K562 (cell line): Measurements from ENCODE around the gene GNAI3. TPM values are rescaled to one million over a fixed set of nuclear protein-coding genes. Genes with fewer than 3 reads are reported as not detected.

ENCODE experiments used
- E4F1 ChIP-seq: fragments of 250-450 bp; sonication (Bioruptor Pico); IDR thresholded peaks from 2 replicates; pipeline ENCODE4 v1.5.0; 2021; ENCODE audit warnings: mild to moderate bottlenecking, borderline replicate concordance
- ETV6 ChIP-seq, 3 experiments: fragments of 150-350 bp in 1 of 3; sonication (generic) in 1 of 3; formaldehyde crosslinking in 1 of 3; IDR thresholded peaks; 2 replicates each; pipeline versions ENCODE4 v1.6.1 to v1.8.0; 2014 to 2022; ENCODE audit warnings: borderline replicate concordance in 2 of 3, low read depth in 2 of 3, antibody characterized with exemption in 1 of 3, low read length in 1 of 3, mild to moderate bottlenecking in 1 of 3, missing genetic modification reagents in 1 of 3
- GTF2E2 ChIP-seq: fragments of 200-800 bp; sonication (Bioruptor generic); IDR thresholded peaks from 2 replicates; pipeline ENCODE4 v1.6.1; 2016; ENCODE audit warnings: missing genetic modification characterization, missing compliant biosample characterization
- MECOM ChIP-seq: fragments of 250-450 bp; sonication (Bioruptor Pico); IDR thresholded peaks from 2 replicates; pipeline ENCODE4 v1.8.0; 2022; ENCODE audit warnings: inconsistent platforms
- TBL1XR1 ChIP-seq, 2 experiments: IDR thresholded peaks; 2 replicates each; pipeline ENCODE4 v1.6.1; 2012; ENCODE audit warnings: improper control_type of control experiment in 2 of 2, low read length in 2 of 2, mild to moderate bottlenecking in 1 of 2
- U2AF1 ChIP-seq: fragments of 200-400 bp; formaldehyde crosslinking; optimal IDR thresholded peaks from 2 replicates; pipeline ENCODE3; 2017; ENCODE audit warnings: mild to moderate bottlenecking, low read depth, low read length, moderate library complexity
- U2AF2 ChIP-seq: fragments of 200-400 bp; formaldehyde crosslinking; optimal IDR thresholded peaks from 2 replicates; pipeline ENCODE3; 2017; ENCODE audit warnings: low read depth, mild to moderate bottlenecking, low read length
- ZNF280A ChIP-seq: fragments of 450-650 bp; IDR thresholded peaks from 2 replicates; pipeline ENCODE4 v1.6.1; 2018; ENCODE audit warnings: mild to moderate bottlenecking, low read depth; ENCODE audit not compliant: partially characterized antibody
- ZNF444 ChIP-seq: fragments of 250-450 bp; sonication (Bioruptor Pico); IDR thresholded peaks from 2 replicates; pipeline ENCODE4 v1.4.0; 2020; ENCODE audit warnings: mild to moderate bottlenecking, moderate library complexity
- ZNF561 ChIP-seq: fragments of 450-650 bp; formaldehyde crosslinking; conservative IDR thresholded peaks from 2 replicates; pipeline ENCODE4 v1.4.0; 2020; ENCODE audit warnings: mild to moderate bottlenecking, moderate library complexity
- ZNF717 ChIP-seq: fragments of 250-450 bp; sonication (Bioruptor Pico); IDR thresholded peaks from 2 replicates; pipeline ENCODE4 v1.5.0; 2021
- ZNF830 ChIP-seq: fragments of 250-450 bp; sonication (Bioruptor Pico); IDR thresholded peaks from 2 replicates; pipeline ENCODE4 v1.5.0; 2021; ENCODE audit warnings: mild to moderate bottlenecking
- polyA plus RNA-seq, 8 experiments: library from polyadenylated mRNA; depleted of rRNA in 4 of 8; stranded (reverse) in 5 of 8; unstranded in 3 of 8; fragments of >200 nt; fragmentation: Nextera tagmentation in 2 of 8; fragmentation: Illumina TruSeq in 1 of 8; extraction: Ambion mirVana in 2 of 8; extraction: Trizol in 1 of 8; gene quantifications; 2 replicates each; pipeline versions ENCODE4 v1.2.1 to v1.2.3, GENCODE V29; 2011 to 2014; ENCODE audit warnings: inconsistent platforms in 1 of 8, missing spikeins in 1 of 8
- total RNA-seq, 7 experiments: library from RNA; depleted of rRNA in 6 of 7; stranded (reverse); fragments of >200 nt in 6 of 7; fragmentation: Illumina TruSeq in 2 of 7; extraction: Trizol in 2 of 7; gene quantifications; 2 replicates each; pipeline versions ENCODE4 v1.2.1 to v1.2.3, GENCODE V29; 2011 to 2021; ENCODE audit warnings: low replicate concordance in 1 of 7

GNAI3 gene
- total and polyA plus RNA-seq, 9 of the 15 experiments (the other 6 are each of a cell fraction or from before 2014, with no cell fraction given), result 6.3 to 13.2 (median 8.9) TPM

- no peak for TF ChIP-seq TBL1XR1 (IDR thresholded peaks at IDR 0.05; ENCODE audit: low read length in 2 of 2)
- TF ChIP-seq U2AF1, result no peak
- TF ChIP-seq ZNF444 (CRISPR knock-in tag), result no peak
- TF ChIP-seq U2AF2, result no peak
- TF ChIP-seq ZNF830 (CRISPR knock-in tag), result no peak
- TF ChIP-seq ZNF280A, result no peak
- no peak for TF ChIP-seq ZNF717 (CRISPR knock-in tag)
- TF ChIP-seq ETV6 (IDR thresholded peaks at IDR 0.05; ENCODE audit: borderline replicate concordance in 1 of 2, low read depth in 2 of 2, low read length in 1 of 2), result no peak
- no peak for TF ChIP-seq ETV6 (CRISPR knock-in tag; IDR thresholded peaks at IDR 0.05; ENCODE audit: borderline replicate concordance)
- no peak for TF ChIP-seq ZNF561 (CRISPR knock-in tag)
- TF ChIP-seq GTF2E2, result no peak
- TF ChIP-seq E4F1 (CRISPR knock-in tag), result no peak
- TF ChIP-seq MECOM (CRISPR knock-in tag), result no peak
These were observed 57.0 kb downstream of the GNAI3 start (continued) for GRCh38 chr1:109605381-109605780.
